HAP-1 (cell line): Measurements from ENCODE around the gene PRKAR2B.
"Not testable (repeated sequence)": the region's sequence is repeated elsewhere in the genome, so short reads cannot be mapped to it uniquely, and the experiment has no call there.

Experiments
- DNase-seq, 2 experiments: peaks; one replicate each; pipeline ENCODE4 v3.0.0-alpha.2; 2016 to 2020; ENCODE audit warnings: low spot score in 2 of 2
- H3K27me3 ChIP-seq: fragments of 250-450 bp; sonication (Bioruptor Pico); 2 replicates; pipeline ENCODE4 v1.5.1; 2020; ENCODE audit warnings: low read depth, mild to moderate bottlenecking, moderate library complexity
- H3K36me3 ChIP-seq: fragments of 250-450 bp; sonication (Bioruptor Pico); replicated peaks from 2 replicates; pipeline ENCODE4 v1.5.1; 2020; ENCODE audit warnings: mild to moderate bottlenecking
- H3K4me1 ChIP-seq: fragments of 250-450 bp; sonication (Bioruptor Pico); 2 replicates; pipeline ENCODE4 v1.5.1; 2020; ENCODE audit warnings: mild to moderate bottlenecking
- H3K4me3 ChIP-seq: fragments of 250-450 bp; sonication (Bioruptor Pico); 2 replicates; pipeline ENCODE4 v1.5.1; 2020; ENCODE audit warnings: mild to moderate bottlenecking, moderate library complexity
- H3K9me3 ChIP-seq: fragments of 250-450 bp; sonication (Bioruptor Pico); 2 replicates; pipeline ENCODE4 v1.5.1; 2020; ENCODE audit warnings: mild to moderate bottlenecking, moderate library complexity
- in situ Hi-C: fragments of 300-500 bp; cut with MboI; formaldehyde crosslinking; loops from 3 replicates; pipeline ENCODE4 v1.14.3; 2020; ENCODE audit warnings: low sequenced_read_pairs, inconsistent platforms, mixed read lengths

The PRKAR2B gene

GRCh38 chr7:107047902-107048782, 3.6 kb downstream of the PRKAR2B start:
- peak in 1 of 2 experiments; percentile 19 for DNase-seq
- Histone ChIP-seq H3K27me3 (no peaks in the 10 kb centered on the region), H3K4me3 (no peak overlapping the region), H3K9me3 (no peaks in the 10 kb centered on the region), H3K36me3 (no peaks in the 10 kb centered on the region), H3K4me1 (peaks cover 23% of the 10 kb centered on the region)
- in situ Hi-C loops, result no loop called here

- H3K27me3 ChIP-seq, result no peaks in the 10 kb centered on the region
- no peaks in the 10 kb centered on the region for H3K36me3 ChIP-seq
- H3K4me3 ChIP-seq, result no peak overlapping the region
- in situ Hi-C loops, result no loop called here
- DNase-seq, result no peak
- peaks cover 18% of the 10 kb centered on the region for H3K4me1 ChIP-seq
- H3K9me3 ChIP-seq, result no peaks in the 10 kb centered on the region
Measured at GRCh38 chr7:107048783-107049418, 4.4 kb downstream of the PRKAR2B start.

DNA sequence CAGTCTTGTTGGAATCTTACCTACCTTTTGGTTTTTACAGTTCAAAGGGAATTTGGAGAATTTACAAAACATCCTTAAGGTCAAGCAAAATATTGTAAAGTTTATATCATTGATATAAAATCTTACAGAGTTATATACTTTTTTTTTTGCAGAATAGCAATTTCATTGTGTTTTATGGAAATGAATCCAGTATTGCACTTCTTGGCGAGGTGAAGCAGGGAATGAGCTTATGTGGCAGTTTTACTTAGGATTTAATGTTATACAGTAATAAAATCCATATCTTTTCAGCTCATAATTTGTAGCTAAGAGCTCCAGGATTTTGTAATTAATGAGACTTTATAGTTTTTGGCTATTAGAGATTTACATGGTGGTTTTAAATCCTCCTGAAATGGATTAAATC, 5.0 kb downstream of the PRKAR2B start:
- Histone ChIP-seq H3K4me3 (no peak overlapping the region), H3K9me3 (no peaks in the 10 kb centered on the region), H3K27me3 (no peaks in the 10 kb centered on the region), H3K36me3 (no peaks in the 10 kb centered on the region), H3K4me1 (peaks cover 14% of the 10 kb centered on the region)
- in situ Hi-C loops, result no loop called here
- no peak for DNase-seq

GRCh38 chr7:107049971-107050532, 5.5 kb downstream of the PRKAR2B start:
- H3K9me3 ChIP-seq, result no peaks in the 10 kb centered on the region
- no peak overlapping the region for H3K4me3 ChIP-seq
- in situ Hi-C loops, result no loop called here
- H3K36me3 ChIP-seq, result no peaks in the 10 kb centered on the region
- no peak for DNase-seq
- H3K27me3 ChIP-seq, result no peaks in the 10 kb centered on the region
- H3K4me1 ChIP-seq, result peaks cover 14% of the 10 kb centered on the region

DNA sequence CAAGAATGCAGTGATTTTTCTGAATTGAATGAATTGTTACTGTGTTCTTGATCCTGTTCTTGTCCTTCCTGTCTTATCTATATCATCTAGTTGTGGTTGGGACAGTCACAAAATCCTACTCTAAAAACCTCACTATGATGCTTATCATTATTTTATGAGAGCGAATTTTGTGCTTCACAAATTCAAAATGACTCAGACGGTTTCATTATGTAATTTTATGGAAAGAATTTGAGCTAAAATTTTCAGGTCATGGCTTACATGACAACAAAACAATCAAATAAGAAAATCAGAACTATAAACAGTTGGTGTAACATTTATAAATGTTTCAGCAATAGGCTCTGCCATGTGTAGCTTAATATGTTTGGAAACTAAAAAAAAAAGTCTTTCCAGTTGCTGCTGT, 6.9 kb downstream of the PRKAR2B start:
- Histone ChIP-seq H3K9me3 (no peaks in the 10 kb centered on the region), H3K4me1 (peaks cover 7% of the 10 kb centered on the region), H3K27me3 (no peaks in the 10 kb centered on the region), H3K4me3 (no peak overlapping the region), H3K36me3 (no peaks in the 10 kb centered on the region)
- no peak for DNase-seq
- in situ Hi-C loops, result no loop called here

- H3K4me1 ChIP-seq, H3K9me3 ChIP-seq, in situ Hi-C loops, DNase-seq, H3K36me3 ChIP-seq, H3K27me3 ChIP-seq, H3K4me3 ChIP-seq: not testable (repeated sequence)
Measured at GRCh38 chr7:107054965-107055364, 10.5 kb downstream of the PRKAR2B start.

DNA sequence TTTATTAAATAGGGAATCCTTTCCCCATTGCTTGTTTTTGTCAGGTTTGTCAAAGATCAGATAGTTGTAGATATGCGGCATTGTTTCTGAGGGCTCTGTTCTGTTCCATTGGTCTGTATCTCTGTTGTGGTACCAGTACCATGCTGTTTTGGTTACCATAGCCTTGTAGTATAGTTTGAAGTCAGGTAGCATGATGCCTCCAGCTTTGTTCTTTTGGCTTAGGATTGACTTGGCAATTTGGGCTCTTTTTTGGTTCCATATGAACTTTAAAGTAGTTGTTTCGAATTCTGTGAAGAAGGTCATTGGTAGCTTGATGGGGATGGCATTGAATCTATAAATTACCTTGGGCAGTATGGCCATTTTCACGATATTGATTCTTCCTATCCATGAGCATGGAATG, 11.6 kb downstream of the PRKAR2B start:
- H3K27me3 ChIP-seq, H3K4me3 ChIP-seq, H3K9me3 ChIP-seq, H3K36me3 ChIP-seq, DNase-seq, in situ Hi-C loops, H3K4me1 ChIP-seq: not testable (repeated sequence)

DNA sequence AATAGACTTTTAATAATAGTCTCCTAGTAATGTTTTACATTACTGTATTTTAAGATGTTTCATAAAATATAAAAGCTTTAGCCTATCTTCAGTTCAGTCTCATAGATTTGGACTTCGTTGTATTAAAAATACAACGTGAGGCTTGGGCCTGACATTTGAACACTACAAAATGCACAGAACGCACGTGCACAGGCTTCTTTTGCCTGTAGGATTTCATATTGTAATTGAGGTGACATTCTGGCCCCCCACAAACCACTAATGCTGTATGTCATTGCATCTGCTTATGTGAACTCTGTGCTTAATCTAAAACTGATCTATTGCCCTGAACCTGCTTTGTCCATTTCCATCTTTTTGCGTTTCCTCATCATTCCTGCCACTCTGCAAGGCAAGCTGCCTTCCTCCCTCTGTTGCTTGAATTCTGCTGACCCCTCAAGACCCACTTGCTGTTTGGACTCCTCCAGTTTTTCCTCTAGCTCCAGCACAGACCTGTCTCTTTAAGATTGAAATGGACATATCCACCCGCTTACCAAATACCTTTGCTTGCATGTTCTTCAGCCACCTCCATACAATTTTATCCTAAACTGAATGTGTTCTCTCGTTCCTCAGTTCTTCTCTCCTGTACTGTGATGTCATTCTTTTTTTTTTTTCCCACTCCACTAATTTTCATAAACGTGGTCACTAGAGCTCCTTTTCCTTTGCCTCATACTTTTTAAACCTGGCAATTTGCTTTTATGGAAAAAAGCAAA, 12.4 kb downstream of the PRKAR2B start:
- no peaks in the 10 kb centered on the region for H3K9me3 ChIP-seq
- in situ Hi-C loops, result no loop called here
- no peaks in the 10 kb centered on the region for H3K27me3 ChIP-seq
- H3K36me3 ChIP-seq, result no peaks in the 10 kb centered on the region
- no peak overlapping the region for H3K4me3 ChIP-seq
- DNase-seq, result no peak
- no peaks in the 10 kb centered on the region for H3K4me1 ChIP-seq

DNA sequence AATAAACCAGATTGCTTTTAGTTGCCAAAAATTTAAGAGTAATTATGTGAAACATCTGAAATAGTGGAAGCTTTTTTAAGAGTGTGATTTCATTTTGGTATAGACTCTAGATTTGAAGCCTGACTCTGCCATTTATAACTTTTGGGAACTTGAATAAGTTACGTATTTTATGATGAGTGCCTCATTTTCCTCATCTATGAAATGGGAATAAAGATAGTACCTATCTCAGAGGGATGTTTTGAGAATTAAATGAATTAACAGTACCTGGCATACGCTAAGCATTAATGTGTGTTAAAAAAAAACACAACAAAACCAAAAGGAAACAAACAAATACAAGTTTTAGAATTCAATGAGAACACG, 12.9 kb downstream of the PRKAR2B start:
- no peaks in the 10 kb centered on the region for H3K27me3 ChIP-seq

DNA sequence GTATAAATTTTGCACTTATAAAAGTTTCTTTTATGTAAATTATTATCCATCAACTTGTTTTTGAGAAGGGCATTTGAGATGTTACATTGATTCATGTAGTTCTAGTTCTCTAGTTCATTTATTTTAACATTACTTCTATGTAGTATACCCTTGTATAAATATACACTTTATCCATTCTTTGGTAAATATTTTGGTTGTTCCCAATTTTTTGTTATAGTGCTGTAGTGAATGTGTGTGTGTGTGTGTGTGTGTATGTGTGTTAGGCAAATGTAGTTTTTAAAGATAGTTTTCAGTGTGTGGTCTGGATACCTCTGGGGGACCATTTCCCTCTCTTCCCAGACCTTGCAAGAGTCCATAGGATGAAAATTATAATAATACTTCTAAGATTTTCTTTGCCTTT, 15.0 kb downstream of the PRKAR2B start:
- Histone ChIP-seq H3K4me3 (no peak overlapping the region), H3K36me3 (no peaks in the 10 kb centered on the region), H3K4me1 (no peaks in the 10 kb centered on the region), H3K9me3 (no peaks in the 10 kb centered on the region), H3K27me3 (no peaks in the 10 kb centered on the region)
- DNase-seq, result no peak
- in situ Hi-C loops, result no loop called here

More for the DNA sequence above, 12.9 kb downstream of the PRKAR2B start:
- no peak overlapping the region for H3K4me3 ChIP-seq
- DNase-seq, result no peak
- in situ Hi-C loops, result no loop called here
- H3K9me3 ChIP-seq, result no peaks in the 10 kb centered on the region
- H3K36me3 ChIP-seq, result no peaks in the 10 kb centered on the region
- H3K4me1 ChIP-seq, result no peaks in the 10 kb centered on the region

- H3K27me3 ChIP-seq, result no peaks in the 10 kb centered on the region
- no peak overlapping the region for H3K4me3 ChIP-seq
- no peak for DNase-seq
- 0 out of 2 replicates have a peak, but pooled peaks cover 2% of the 10 kb centered on the region for H3K4me1 ChIP-seq
- H3K36me3 ChIP-seq, result no peaks in the 10 kb centered on the region
- H3K9me3 ChIP-seq, result no peaks in the 10 kb centered on the region
- in situ Hi-C loops, result no loop called here
Measured at GRCh38 chr7:107063245-107064120, 19.0 kb downstream of the PRKAR2B start.

DNA sequence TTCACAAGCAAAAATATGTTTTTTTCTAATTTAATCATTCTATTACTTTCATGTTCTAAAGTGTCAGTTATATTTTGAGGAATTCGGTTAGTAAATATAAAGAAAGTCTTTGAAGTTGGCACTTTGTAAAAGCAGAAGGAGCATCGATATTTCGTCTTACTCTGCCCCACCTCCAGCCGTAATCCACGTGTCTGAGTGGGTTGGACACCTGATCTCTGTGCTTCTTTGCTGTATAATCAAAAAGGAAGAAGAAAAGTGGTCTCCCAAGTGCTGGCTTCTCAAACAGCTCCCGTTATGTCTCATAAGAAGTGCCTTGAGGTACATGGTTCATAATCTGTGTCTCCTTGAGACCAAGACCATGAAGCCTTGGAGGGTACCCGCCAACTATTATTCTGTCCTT, 19.8 kb downstream of the PRKAR2B start:
- Histone ChIP-seq H3K4me3 (no peak overlapping the region), H3K27me3 (no peaks in the 10 kb centered on the region), H3K4me1 (0 out of 2 replicates have a peak, but pooled peaks cover 2% of the 10 kb centered on the region), H3K9me3 (no peaks in the 10 kb centered on the region), H3K36me3 (no peaks in the 10 kb centered on the region)
- no peak for DNase-seq
- in situ Hi-C loops, result no loop called here

DNA sequence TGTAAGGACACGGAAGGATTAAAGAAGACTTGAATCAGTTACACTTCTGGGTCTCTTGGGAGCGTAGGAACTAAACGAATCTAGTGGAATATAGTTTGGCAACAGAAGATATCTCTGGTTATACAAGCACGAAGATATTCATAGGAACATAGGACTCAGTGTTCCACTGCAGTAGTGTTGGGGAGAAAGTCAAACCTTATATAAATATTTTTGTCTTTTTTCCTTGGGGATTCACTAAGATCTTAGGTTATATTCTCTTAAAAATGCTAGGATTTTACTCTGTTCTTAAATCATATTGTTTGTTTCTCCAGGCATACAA, 21.4 kb downstream of the PRKAR2B start:
- no peaks in the 10 kb centered on the region for H3K9me3 ChIP-seq
- DNase-seq, result no peak
- H3K4me3 ChIP-seq, result no peak overlapping the region
- H3K4me1 ChIP-seq, result 0 out of 2 replicates have a peak, but pooled peaks cover 2% of the 10 kb centered on the region
- no peaks in the 10 kb centered on the region for H3K27me3 ChIP-seq
- H3K36me3 ChIP-seq, result no peaks in the 10 kb centered on the region
- in situ Hi-C loops, result no loop called here
